H9 (cell line): ENCODE data around the gene SOHLH1. TPM values are rescaled to one million over a fixed set of nuclear protein-coding genes. Genes with fewer than 3 reads are reported as not detected.

Experiments
- DNase-seq: peaks from one replicate; pipeline ENCODE4 v3.0.0-alpha.2; 2017
- H2AFZ ChIP-seq: one replicate; pipeline ENCODE4 v1.6.1; 2013; ENCODE audit warnings: mild to moderate bottlenecking, low read length, control low read depth, moderate library complexity
- H2AK5ac ChIP-seq: 2 replicates; pipeline ENCODE4 v1.6.1; 2013; ENCODE audit warnings: low read length, control low read depth, mixed read lengths; ENCODE audit not compliant: insufficient read length
- H2BK120ac ChIP-seq: one replicate; pipeline ENCODE4 v1.6.1; 2013; ENCODE audit warnings: low read depth, mild to moderate bottlenecking, low read length, control low read depth, inconsistent platforms; ENCODE audit not compliant: poor library complexity, severe bottlenecking
- H2BK12ac ChIP-seq: 2 replicates; pipeline ENCODE4 v1.6.1; 2013; ENCODE audit warnings: low read length, control low read depth, mixed read lengths, low read depth; ENCODE audit not compliant: insufficient read length
- H2BK15ac ChIP-seq: 2 replicates; pipeline ENCODE4 v1.6.1; 2013; ENCODE audit warnings: low read depth, low read length, control low read depth
- H2BK20ac ChIP-seq: one replicate; pipeline ENCODE4 v1.6.1; 2013; ENCODE audit warnings: low read depth, mild to moderate bottlenecking, low read length, control low read depth, inconsistent platforms; ENCODE audit not compliant: poor library complexity, severe bottlenecking
- H2BK5ac ChIP-seq: 2 replicates; pipeline ENCODE4 v1.6.1; 2013; ENCODE audit warnings: low read length, control low read depth, mixed read lengths; ENCODE audit not compliant: insufficient read length
- H3K14ac ChIP-seq: 2 replicates; pipeline ENCODE4 v1.6.1; 2013; ENCODE audit warnings: low read length, control low read depth; ENCODE audit not compliant: insufficient read depth
- H3K18ac ChIP-seq: 2 replicates; pipeline ENCODE4 v1.6.1; 2013; ENCODE audit warnings: low read depth, mild to moderate bottlenecking, mixed read lengths, low read length, control low read depth; ENCODE audit not compliant: insufficient read length
- H3K23ac ChIP-seq: 2 replicates; pipeline ENCODE4 v1.6.1; 2013; ENCODE audit warnings: low read length, control low read depth, mixed read lengths, low read depth; ENCODE audit not compliant: insufficient read length
- H3K23me2 ChIP-seq: 2 replicates; pipeline ENCODE4 v1.6.1; 2013; ENCODE audit warnings: low read depth, mild to moderate bottlenecking, mixed read lengths, low read length, control low read depth; ENCODE audit not compliant: insufficient read length, poor library complexity, severe bottlenecking
- H3K27ac ChIP-seq: 2 replicates; pipeline ENCODE4 v1.5.1; 2013; ENCODE audit warnings: low read length, control low read depth, mixed read lengths, low read depth; ENCODE audit not compliant: insufficient read length
- H3K27me3 ChIP-seq: 2 replicates; pipeline ENCODE4 v1.6.1; 2013; ENCODE audit warnings: low read length, control low read depth, inconsistent platforms; ENCODE audit not compliant: insufficient read depth
- H3K4ac ChIP-seq: 2 replicates; pipeline ENCODE4 v1.6.1; 2013; ENCODE audit warnings: low read depth, mild to moderate bottlenecking, control low read depth, inconsistent platforms, low read length, moderate library complexity
- H3K4me1 ChIP-seq: 2 replicates; pipeline ENCODE4 v1.6.1; 2013; ENCODE audit warnings: low read length, control low read depth, inconsistent platforms; ENCODE audit not compliant: insufficient read depth
- H3K4me2 ChIP-seq: 2 replicates; pipeline ENCODE4 v1.6.1; 2013; ENCODE audit warnings: low read length, control low read depth, mixed read lengths; ENCODE audit not compliant: insufficient read length, insufficient read depth
- H3K56ac ChIP-seq: 2 replicates; pipeline ENCODE4 v1.6.1; 2013; ENCODE audit warnings: low read depth, mild to moderate bottlenecking, mixed read lengths, low read length, control low read depth; ENCODE audit not compliant: insufficient read length
- H3K79me1 ChIP-seq: 2 replicates; pipeline ENCODE4 v1.6.1; 2013; ENCODE audit warnings: low read depth, mild to moderate bottlenecking, moderate library complexity, low read length, control low read depth, inconsistent platforms; ENCODE audit not compliant: insufficient read depth, poor library complexity, severe bottlenecking
- H3K79me2 ChIP-seq: 2 replicates; pipeline ENCODE4 v1.6.1; 2013; ENCODE audit warnings: low read length, control low read depth, inconsistent platforms; ENCODE audit not compliant: insufficient read depth
- H3K9ac ChIP-seq: 2 replicates; pipeline ENCODE4 v1.6.1; 2013; ENCODE audit warnings: low read length, control low read depth, mixed read lengths; ENCODE audit not compliant: insufficient read length; ENCODE audit errors: extremely low read depth
- H3K9me3 ChIP-seq: one replicate; pipeline ENCODE4 v1.6.1; 2013; ENCODE audit warnings: low read depth, low read length, inconsistent platforms; ENCODE audit not compliant: control insufficient read depth
- H3T11ph ChIP-seq: one replicate; pipeline ENCODE4 v1.6.1; 2013; ENCODE audit warnings: mild to moderate bottlenecking, low read length, control low read depth, inconsistent platforms
- H4K20me1 ChIP-seq: one replicate; pipeline ENCODE4 v1.6.1; 2013; ENCODE audit not compliant: control insufficient read depth, insufficient read length, insufficient read depth
- H4K5ac ChIP-seq: 2 replicates; pipeline ENCODE4 v1.6.1; 2013; ENCODE audit warnings: low read depth, mild to moderate bottlenecking, mixed read lengths, low read length, control low read depth; ENCODE audit not compliant: insufficient read length
- H4K8ac ChIP-seq: replicated peaks from 2 replicates; pipeline ENCODE4 v1.6.1; 2013; ENCODE audit warnings: low read length, control low read depth, mixed read lengths, low read depth; ENCODE audit not compliant: insufficient read length
- H4K91ac ChIP-seq: 2 replicates; pipeline ENCODE4 v1.6.1; 2013; ENCODE audit warnings: low read depth, mild to moderate bottlenecking, moderate library complexity, mixed read lengths, low read length, control low read depth; ENCODE audit not compliant: insufficient read length
- H3K27ac Mint-ChIP-seq, 3 experiments: 2 replicates in 2 of 3; 3 replicates in 1 of 3; pipeline ENCODE4 v1.8.0; 2020 to 2021; ENCODE audit warnings: mixed read lengths in 3 of 3, mild to moderate bottlenecking in 1 of 3, moderate library complexity in 1 of 3
- H3K27me3 Mint-ChIP-seq: 2 replicates; pipeline ENCODE4 v1.8.0; 2021; ENCODE audit warnings: low read depth, mild to moderate bottlenecking, moderate library complexity, mixed read lengths
- H3K36me3 Mint-ChIP-seq, 3 experiments: 2 replicates in 2 of 3; 3 replicates in 1 of 3; pipeline ENCODE4 v1.8.0; 2020 to 2021; ENCODE audit warnings: low read depth in 3 of 3, mixed read lengths in 3 of 3; ENCODE audit not compliant: insufficient read depth in 1 of 3
- H3K4me1 Mint-ChIP-seq, 2 experiments: 2 replicates each; pipeline ENCODE4 v1.8.0; 2020; ENCODE audit warnings: mixed read lengths in 2 of 2
- H3K4me3 Mint-ChIP-seq, 2 experiments: 2 replicates in 1 of 2; 3 replicates in 1 of 2; pipeline ENCODE4 v1.8.0; 2020 to 2021; ENCODE audit warnings: mild to moderate bottlenecking in 2 of 2, mixed read lengths in 2 of 2, moderate library complexity in 1 of 2
- H3K9me3 Mint-ChIP-seq, 2 experiments: 2 replicates in 1 of 2; 3 replicates in 1 of 2; pipeline ENCODE4 v1.8.0; 2020; ENCODE audit warnings: mild to moderate bottlenecking in 2 of 2, mixed read lengths in 2 of 2, moderate library complexity in 1 of 2
- WGBS: extraction: QIAGEN DNeasy Blood & Tissue Kit; methylation state at CpG from one replicate; pipeline ENCODE4 v1.1.7; 2013; ENCODE audit warnings: missing lambda C conversion rate, low lambda C conversion rate, mixed read lengths; ENCODE audit not compliant: insufficient read length; ENCODE audit errors: extremely low coverage; 5-methylcytosine and 5-hydroxymethylcytosine counted together
- total RNA-seq: library from RNA; stranded (reverse); gene quantifications from 2 replicates; pipeline ENCODE4 v1.2.1, GENCODE V29; 2021
- TF ChIP-seq, protein P1 (sequence below): fragments of 200-600 bp; sonication (generic); conservative IDR thresholded peaks from 3 replicates; pipeline ENCODE4 v1.8.0; 2021; ENCODE audit warnings: antibody characterized with exemption, mild to moderate bottlenecking

The SOHLH1 gene
- total RNA-seq, 1 experiment from 2014 or later: not detected

DNA sequence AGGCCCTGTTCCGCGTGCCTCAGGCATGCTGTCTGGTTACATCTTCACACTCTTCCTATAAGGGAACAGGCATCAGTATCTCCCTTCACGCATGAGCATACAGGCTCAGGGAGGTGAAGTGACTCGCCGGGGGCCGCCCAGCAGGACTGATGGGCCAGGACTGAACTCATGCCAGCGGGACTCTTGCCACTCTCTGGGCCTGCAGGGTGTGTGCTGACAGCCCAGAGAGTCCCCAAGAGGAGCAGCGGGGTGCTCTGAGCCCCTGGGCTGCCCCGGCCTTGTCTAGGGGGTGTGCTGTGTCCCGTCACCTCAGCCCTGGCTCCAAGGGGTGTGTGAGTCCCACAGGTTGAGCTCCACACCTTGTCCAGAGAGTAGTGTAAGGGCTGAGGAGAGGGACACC is 12.6 kb upstream of the SOHLH1 start:
- H3K79me1 ChIP-seq: no peaks in the 10 kb centered on the region
- Mint-ChIP-seq H3K9me3 (no peaks in the 10 kb centered on the region; a peak in 1 of 5 replicates), H3K36me3 (no peaks in the 10 kb centered on the region), H3K4me3 (no peak overlapping the region), H3K27me3 (peaks cover 50% of the 10 kb centered on the region), H3K4me1 (peaks cover 0 to 5% of the 10 kb centered on the region in 2 experiments; a peak in 1 of 4 replicates), H3K27ac (no peak overlapping the region)
- H3K27me3 ChIP-seq: peaks cover 6% of the 10 kb centered on the region; the same call in 1 of the 2 replicates
- no peaks in the 10 kb centered on the region for H3K23me2 ChIP-seq
- no peak overlapping the region for H3K27ac ChIP-seq
- H3K14ac ChIP-seq: no peak overlapping the region
- no peak overlapping the region for H3K18ac ChIP-seq
- no peak overlapping the region for H3K4me2 ChIP-seq
- no peak overlapping the region for H3T11ph ChIP-seq
- TF ChIP-seq, protein P1, sequence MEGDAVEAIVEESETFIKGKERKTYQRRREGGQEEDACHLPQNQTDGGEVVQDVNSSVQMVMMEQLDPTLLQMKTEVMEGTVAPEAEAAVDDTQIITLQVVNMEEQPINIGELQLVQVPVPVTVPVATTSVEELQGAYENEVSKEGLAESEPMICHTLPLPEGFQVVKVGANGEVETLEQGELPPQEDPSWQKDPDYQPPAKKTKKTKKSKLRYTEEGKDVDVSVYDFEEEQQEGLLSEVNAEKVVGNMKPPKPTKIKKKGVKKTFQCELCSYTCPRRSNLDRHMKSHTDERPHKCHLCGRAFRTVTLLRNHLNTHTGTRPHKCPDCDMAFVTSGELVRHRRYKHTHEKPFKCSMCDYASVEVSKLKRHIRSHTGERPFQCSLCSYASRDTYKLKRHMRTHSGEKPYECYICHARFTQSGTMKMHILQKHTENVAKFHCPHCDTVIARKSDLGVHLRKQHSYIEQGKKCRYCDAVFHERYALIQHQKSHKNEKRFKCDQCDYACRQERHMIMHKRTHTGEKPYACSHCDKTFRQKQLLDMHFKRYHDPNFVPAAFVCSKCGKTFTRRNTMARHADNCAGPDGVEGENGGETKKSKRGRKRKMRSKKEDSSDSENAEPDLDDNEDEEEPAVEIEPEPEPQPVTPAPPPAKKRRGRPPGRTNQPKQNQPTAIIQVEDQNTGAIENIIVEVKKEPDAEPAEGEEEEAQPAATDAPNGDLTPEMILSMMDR: no peak
- H3K23ac ChIP-seq: no peak overlapping the region
- no peak overlapping the region for H2BK20ac ChIP-seq
- H3K79me2 ChIP-seq: no peaks in the 10 kb centered on the region
- no peak overlapping the region for H3K9ac ChIP-seq
- no peaks in the 10 kb centered on the region for H3K9me3 ChIP-seq
- no peak overlapping the region for H4K8ac ChIP-seq
- no peak overlapping the region for H2BK120ac ChIP-seq
- no peak overlapping the region for H2BK12ac ChIP-seq
- H3K4me1 ChIP-seq: no peaks in the 10 kb centered on the region
- H4K20me1 ChIP-seq: no peaks in the 10 kb centered on the region
- no peak overlapping the region for H4K91ac ChIP-seq
- H4K5ac ChIP-seq: no peak overlapping the region
- no CpG with 5 or more reads among the region's 10 CpGs for WGBS
- H2AK5ac ChIP-seq: no peak overlapping the region
- H2BK5ac ChIP-seq: no peak overlapping the region
- H2AFZ ChIP-seq: no peak overlapping the region
- no peak overlapping the region for H3K4ac ChIP-seq
- no peak overlapping the region for H3K56ac ChIP-seq
- DNase-seq: no peak
- H2BK15ac ChIP-seq: no peak overlapping the region
